Renal cortical epithelial cell (primary cell): Measurements from ENCODE around the gene EEPD1. TPM values are rescaled to one million over a fixed set of nuclear protein-coding genes. Genes with fewer than 3 reads are reported as not detected.

Source experiments
- DNase-seq: peaks from one replicate; pipeline ENCODE4 v3.0.0-alpha.2; 2011; ENCODE audit warnings: low read depth
- total RNA-seq: library from RNA; depleted of rRNA; stranded (reverse); fragments of >200 nt; gene quantifications from 2 replicates; pipeline ENCODE4 v1.2.3, GENCODE V29; 2014

The EEPD1 gene
- total RNA-seq, 1 donor from 2014 or later, result 3.7 TPM

DNA sequence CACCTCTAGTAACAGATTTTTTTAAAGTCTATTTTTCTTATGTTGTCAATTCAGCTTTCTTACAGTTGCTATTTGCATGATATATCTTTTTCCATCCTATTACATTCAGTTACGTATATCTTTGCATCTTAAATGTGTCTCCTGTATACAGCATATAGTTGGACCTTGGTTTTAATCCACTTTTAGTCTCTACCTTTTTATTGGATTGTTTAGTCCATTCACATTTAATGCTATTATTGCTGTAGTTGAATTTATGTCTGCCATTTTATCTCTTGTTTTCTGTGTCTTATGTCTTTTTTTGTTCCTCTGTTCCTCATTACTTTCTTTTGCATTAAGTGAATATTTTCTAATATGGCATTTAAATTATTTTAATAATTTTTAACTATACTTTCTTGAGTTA, 100.6 kb downstream of the EEPD1 start:
- no peak for DNase-seq

DNA sequence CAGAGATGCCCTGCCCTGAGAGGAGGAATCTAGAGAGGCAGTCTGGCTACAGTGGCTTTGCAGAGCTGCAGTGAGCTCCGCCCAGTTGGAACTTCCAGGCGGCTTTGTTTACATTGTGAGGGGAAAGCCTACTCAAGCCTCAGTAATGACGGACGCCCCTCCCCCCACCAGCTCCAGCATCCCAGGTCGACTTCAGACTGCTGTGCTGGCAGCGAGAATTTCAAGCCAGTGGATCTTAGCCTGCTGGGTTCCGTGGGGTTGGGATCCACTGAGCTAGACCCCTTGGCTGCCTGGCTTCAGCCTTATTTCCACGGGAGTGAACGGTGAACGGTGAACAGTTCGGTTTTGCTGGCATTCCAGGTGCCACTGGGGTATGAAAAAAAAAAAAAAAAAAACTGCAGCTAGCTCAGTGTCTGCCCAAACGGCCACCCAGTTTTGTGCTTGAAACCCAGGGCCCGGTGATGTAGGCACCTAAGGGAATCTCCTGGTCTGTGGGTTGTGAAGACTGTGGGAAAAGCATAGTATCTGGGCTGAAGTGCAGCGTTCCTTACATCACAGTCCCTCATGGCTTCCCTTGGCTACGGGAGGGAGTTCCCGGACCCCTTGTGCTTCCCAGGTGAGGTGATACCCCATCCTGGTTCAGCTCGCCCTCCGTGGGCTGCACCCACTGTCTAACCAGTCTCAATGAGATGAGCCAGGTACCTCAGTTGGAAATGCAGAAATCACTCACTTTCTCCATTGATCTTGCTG, 105.6 kb downstream of the EEPD1 start:
- DNase-seq, result peak; percentile 90

- DNase-seq, result no peak
Observed at GRCh38 chr7:36260481-36260880, 107.4 kb downstream of the EEPD1 start.

DNA sequence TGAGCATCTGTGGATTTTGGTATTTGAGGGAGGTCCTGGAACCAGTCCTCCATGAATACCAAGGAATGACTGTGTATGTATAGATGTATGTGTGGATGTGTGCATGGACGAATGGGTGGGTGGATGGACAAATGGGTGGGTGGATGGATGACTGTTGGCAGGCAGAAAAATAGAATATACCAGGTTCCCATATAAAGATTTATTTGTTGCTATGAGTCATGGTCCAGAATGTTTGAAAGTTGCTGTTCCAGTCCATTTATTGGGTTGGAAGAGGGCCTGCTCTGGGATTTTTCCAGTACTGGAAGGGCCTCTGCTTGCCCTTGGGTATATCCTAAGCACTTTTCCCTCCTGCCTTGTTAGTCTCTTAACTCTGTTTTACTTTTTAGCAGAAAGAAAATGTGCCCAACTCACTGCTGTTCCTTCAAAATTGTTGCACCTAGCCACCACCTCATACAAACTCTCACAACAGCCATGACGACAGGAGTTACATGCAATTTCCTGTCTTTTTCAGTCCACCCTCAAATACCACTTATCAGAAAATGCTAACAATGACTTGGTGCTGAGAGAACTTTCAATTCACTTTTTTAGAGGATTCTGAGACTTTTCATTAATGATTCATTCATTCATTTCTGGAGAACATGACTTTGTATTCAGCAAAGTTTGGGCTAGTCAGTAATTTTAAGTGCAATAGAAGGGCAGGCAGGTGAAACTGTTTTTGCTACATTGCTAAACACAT, 108.1 kb downstream of the EEPD1 start:
- peak; percentile 45 for DNase-seq

DNA sequence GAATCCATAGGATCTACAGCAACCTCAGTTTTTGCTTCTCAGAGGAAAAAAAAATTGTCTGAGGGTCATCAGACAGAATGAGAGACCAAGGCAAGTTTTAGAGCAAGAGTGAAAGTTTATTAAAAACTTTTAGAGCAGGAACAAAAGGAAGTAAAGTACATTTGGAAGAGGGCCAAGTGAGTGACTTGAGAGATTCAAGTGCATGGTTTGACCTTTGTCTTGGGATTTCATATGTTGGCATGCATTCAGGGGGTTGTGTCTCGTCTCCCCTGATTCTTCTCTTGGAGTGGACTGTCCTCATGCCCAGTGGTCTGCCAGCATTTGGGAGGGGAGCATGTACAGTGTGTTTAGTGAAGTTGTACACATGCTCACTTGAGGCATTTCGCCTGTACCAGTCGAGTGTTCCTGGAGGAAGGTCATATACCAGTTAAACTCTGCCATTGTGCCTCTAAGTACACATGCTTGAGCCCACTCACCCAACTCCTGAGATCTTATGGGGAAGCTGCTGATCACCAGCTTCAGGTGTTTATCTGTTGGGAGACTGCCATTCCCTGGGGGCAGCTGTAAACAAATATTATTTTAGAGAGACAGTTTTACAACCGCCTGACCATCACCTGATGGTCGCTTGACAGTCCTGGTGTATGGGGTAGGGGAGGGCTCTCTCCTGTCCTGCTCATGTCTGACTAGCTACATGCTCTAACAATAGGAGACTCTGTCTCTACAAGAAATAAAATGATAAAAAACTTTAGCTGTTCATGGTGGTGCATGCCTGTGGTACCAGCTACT, 109.4 kb downstream of the EEPD1 start:
- peak; percentile 40 for DNase-seq

GRCh38 chr7:36263095-36263484, 110.0 kb downstream of the EEPD1 start:
- no peak for DNase-seq

- no peak for DNase-seq
Observed at GRCh38 chr7:36264123-36264801, 111.2 kb downstream of the EEPD1 start.

- DNase-seq, result no peak
Observed at GRCh38 chr7:36264913-36265516, 112.0 kb downstream of the EEPD1 start.

DNA sequence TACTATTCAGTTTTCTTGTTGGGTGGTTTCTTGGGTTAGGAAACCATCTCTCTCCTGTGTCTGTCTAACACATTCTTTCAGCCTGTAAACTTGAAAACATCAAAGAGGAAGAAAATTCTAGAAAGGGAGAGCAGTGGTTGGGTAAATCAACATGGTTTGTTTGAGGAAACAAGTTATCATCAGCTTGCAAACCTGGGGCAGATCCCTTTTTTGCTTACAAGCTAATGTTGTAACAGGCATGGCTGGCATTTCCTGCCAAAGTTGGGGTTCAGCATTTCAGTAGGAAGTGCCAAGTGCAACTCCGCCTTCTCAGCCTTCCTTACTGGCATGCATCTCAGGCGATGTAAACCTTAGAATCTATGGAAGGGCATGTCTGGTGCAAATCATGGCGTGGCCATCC, 112.6 kb downstream of the EEPD1 start:
- no peak for DNase-seq

DNA sequence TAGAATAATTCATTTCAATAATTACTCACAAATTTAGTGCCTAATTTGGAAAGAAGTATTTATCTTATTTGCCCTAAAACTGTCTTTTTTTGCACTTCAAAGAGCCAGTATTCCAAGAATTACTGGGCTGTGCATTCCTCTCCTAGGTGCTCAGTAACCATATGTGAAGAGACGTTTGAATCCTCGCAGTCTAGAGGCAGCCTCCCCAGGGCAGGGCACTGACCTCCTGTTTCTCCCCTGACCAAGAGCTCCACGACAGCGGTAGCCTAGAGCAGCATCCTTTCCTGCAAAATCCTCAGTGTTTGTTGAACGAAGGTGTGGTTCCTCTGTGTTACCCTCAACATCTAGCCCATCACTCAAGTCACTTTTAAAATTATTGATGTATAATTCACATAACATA, 113.1 kb downstream of the EEPD1 start:
- DNase-seq, result no peak

- DNase-seq, result no peak
Observed at GRCh38 chr7:36266683-36267082, 113.6 kb downstream of the EEPD1 start.

DNA sequence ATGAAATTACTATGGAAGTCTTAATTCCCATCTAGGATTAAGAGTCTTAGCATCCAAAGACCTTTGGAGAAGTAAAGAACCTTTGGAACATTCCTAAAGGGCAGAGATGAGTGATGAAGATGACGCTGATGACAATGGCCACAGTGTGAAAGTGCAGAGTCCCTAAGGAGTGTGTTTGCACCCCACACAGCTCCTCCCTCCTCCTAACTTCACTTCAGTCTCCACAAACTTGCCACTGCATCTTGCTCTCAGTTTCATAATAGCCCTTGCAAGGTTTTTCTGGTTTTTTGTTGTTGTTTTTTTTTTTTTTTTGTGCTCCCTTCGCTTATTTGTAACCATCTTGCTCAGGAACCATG, 119.1 kb downstream of the EEPD1 start:
- no peak for DNase-seq

DNA sequence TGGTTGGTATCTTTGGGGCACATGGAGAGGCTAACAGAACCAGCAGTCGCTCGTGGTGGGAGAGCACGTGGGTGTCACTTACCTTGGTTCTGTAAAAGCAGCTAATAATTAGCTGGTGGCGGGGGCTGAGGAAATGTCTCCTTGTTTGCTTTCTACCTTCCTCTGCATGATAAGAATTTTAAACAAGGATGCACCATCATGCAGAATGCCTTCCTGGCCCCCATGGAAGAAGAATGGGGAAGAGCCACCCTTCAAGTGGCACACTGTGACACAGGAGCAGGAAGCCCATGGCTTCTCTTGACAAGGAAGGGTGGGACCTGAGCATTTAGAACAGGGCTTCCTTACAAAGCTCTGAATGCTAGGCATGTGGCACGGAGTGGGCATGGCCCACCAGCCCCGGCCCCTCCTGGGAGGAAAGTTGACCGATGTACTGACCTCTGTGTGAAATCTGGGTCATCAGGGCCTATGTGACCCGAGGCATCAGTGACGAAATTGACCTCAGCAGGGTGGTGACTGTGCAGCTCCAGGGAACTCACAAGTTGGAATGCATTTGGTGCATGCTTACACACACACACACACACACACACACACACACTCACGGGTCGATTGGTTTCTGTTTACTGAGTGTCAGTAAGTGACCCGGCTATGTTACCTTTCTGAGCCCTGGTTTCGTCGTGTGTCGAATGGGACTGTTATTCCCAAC, 119.7 kb downstream of the EEPD1 start:
- peak; percentile 79 for DNase-seq

GRCh38 chr7:36273836-36274235, 120.8 kb downstream of the EEPD1 start:
- DNase-seq, result no peak

DNA sequence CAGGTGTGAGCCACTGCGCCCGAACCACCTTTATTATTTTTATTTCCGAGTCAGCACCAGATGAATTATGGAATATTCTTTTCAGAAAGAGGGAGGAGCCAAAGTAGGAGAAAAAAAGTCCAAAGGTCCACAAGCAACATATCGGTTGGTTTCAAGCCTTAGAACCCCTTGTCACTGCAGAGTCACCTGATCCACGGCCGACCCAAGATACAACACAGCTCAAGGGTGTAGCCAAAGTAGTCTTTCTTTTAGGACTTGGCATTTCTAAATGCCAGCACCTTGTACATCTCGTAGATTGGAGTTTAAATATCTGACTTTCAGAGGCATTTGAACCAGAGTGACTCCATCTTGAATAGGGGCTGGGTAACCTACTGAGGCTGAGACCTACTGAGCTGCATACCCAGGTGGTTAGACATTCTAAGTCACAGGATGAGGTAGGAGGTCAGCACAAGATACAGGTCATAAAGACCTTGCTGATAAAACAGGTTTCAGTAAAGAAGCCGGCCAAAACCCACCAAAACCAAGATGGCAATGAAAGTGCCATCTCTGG, 122.8 kb downstream of the EEPD1 start:
- DNase-seq, result no peak

GRCh38 chr7:36276428-36277248, 123.6 kb downstream of the EEPD1 start:
- no peak for DNase-seq

DNA sequence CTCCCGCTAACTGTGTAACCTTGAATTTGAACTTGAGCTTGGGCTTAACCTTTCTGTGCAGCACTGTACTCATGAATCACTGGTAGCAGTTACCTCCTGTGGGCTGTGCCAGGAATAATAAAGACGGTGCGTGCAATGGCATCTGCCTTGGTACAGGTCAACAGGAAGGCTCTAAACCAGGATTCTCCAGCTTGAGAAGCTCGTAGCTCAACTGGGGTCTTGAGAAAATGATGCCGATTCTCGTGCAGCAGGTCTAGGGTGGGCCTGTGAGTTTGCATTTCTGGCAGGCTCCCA, 124.1 kb downstream of the EEPD1 start:
- DNase-seq, result peak; percentile 77

DNA sequence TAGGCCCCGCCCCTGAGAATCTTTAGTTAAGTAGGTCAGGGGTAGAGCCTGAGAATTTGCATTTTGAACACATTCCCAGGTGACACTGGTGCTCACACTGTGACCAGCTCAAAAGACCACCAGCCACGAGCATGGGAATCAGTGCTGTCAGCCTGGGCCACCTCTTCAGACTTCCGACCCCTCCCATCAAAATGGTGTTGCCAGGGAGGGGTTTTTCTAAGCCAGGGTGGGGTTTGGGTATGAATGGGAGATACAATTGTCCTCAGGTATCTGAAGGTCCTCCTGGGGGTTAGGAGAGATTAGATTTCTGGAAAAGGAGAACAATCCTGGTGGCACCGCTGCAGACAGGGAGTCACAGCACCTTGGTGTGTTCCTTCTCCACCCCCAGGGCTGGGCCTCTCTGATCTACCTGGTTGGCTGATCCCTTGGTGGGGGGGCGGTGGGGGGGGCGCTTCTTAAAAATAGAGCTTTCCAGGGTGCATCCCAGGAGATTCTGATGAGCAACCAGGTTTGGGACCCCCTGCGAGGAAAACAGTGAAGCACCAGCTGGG, 125.1 kb downstream of the EEPD1 start:
- no peak for DNase-seq

DNA sequence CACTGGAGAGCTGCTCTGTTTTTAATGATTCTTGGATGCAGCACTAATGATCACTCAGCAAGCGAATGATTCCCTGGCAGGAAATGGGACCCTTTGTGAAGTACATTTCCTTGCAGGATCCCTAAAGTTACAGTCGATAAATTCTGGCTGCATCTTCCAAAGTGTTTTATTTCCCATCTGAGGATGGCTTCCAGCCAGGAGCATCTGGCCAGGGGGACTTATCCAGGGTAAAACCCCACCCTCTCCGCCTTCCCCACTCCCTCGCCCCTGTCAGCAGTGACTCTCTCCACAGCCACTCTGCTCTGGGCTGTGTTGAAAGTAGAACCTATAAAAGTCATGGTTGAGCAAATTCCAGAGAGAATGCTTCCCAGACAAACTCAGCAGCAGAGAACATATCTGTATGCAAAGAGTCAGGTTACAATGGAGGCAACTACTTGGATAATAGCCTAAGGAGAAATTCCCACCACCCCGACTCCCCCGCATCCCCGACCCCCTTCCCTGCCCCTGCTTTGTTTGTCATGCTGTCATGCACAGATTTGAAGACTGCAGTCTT, 125.6 kb downstream of the EEPD1 start:
- DNase-seq, result peak; percentile 90
